D721Med (cell line): ENCODE results near the gene TRIAP1.

ENCODE experiments used
- DNase-seq: peaks from one replicate; pipeline ENCODE4 v3.0.0; 2011; ENCODE audit warnings: low spot score; ENCODE audit not compliant: insufficient read length
- FAIRE-seq: peaks from 2 replicates; lab custom pipeline; 2011; peaks lifted over from hg19 to GRCh38; lab: Jason Lieb, UNC
- TF ChIP-seq, protein P1 (sequence below): IDR thresholded peaks from 2 replicates; pipeline ENCODE4 v1.5.1; 2012; ENCODE audit warnings: mild to moderate bottlenecking, control low read depth; ENCODE audit not compliant: insufficient read depth; ENCODE audit errors: missing control alignments

Gene TRIAP1

DNA sequence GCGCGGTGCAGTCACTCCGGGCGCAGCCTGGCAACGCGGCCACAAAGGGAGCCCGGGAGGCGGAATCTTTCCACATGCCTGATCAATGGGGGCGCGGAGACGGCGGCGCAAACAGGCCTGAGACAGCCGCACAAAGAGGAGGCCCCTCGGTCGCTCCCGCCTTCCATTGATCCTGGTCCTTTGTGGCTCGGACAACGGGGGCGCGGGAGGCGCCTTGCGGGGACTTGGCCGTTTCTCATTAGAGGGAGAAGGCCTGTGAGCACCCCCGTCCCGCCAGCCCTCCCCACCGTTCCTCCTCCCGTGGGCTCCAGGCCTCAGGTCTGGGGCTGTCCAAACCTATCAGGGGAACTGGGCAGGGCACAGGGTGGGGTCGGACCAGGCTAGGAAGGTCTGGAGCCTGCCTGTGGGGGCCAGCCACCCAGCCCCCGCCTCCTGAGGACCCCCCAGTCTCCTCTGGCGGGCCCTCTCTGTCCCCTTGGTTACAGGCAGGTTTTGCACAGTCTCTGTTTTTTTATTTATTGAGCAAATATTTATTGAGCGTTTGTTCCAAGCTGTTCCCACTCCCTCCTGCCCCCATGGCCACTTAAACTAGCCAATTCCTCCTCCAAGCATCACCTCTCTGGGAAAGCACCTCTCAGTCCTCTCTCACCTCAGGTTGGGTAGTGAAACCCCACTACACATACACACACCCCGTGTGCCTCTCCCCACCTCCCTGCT lies 48.2 kb downstream of the TRIAP1 start:
- FAIRE-seq: no peak
- DNase-seq: no peak
- TF ChIP-seq, protein P1, sequence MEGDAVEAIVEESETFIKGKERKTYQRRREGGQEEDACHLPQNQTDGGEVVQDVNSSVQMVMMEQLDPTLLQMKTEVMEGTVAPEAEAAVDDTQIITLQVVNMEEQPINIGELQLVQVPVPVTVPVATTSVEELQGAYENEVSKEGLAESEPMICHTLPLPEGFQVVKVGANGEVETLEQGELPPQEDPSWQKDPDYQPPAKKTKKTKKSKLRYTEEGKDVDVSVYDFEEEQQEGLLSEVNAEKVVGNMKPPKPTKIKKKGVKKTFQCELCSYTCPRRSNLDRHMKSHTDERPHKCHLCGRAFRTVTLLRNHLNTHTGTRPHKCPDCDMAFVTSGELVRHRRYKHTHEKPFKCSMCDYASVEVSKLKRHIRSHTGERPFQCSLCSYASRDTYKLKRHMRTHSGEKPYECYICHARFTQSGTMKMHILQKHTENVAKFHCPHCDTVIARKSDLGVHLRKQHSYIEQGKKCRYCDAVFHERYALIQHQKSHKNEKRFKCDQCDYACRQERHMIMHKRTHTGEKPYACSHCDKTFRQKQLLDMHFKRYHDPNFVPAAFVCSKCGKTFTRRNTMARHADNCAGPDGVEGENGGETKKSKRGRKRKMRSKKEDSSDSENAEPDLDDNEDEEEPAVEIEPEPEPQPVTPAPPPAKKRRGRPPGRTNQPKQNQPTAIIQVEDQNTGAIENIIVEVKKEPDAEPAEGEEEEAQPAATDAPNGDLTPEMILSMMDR: no peak

DNA sequence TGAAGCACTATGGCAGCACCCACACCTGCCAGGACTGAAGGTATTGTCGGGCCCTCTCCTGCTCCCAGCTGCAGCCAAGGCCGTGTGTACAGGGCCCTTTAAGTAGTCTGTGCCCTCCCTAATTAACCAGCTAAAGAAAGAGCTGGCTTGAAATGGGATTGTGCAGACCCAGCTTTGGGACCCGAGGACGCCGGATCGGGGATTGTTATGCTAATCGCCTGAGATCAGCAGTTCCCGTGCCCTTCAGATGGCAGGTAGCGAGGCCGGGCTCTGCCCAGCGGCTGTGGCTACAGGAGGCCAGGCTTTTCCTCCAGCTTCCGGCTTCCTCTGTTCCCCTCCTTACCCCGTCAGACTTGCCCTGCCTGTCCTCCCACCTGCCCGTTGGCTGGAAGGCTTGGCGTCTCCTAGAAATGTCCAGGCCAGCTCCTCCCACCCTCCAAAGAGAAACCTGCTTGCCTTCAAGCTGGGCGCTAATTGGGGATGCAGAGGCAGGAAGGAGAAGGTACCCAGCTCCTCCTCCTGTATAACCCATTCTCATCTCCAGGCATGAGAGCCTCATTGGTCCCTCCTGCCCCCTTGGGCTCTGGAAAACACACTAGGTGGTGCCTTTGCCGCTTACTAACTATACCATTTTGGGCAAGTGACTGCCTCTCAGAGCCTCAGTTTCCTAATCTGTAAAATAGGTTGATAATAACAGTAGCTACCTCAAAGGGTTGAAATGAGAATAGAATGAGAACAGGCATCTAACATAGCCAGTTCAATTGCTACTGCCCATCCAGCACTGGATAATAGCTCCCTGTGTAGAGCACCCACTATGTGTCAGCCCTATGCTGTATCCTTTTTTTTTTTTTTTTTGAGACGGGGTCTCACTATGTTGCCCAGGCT lies 51.5 kb downstream of the TRIAP1 start:
- FAIRE-seq (no peak), DNase-seq (no peak)
- TF ChIP-seq, protein P1: no peak
